Loucy (cell line): Measurements from ENCODE around the gene KRTAP10-10.

ENCODE experiments used
- H2AFZ ChIP-seq: fragments of 200-600 bp; sonication (generic); 2 replicates; pipeline ENCODE4 v1.6.0; 2016; ENCODE audit warnings: antibody characterized with exemption, mild to moderate bottlenecking, low read length, moderate library complexity
- H3F3A ChIP-seq: fragments of 200-600 bp; 2 replicates; pipeline ENCODE4 v1.6.0; 2016; ENCODE audit warnings: antibody characterized with exemption, low read depth, mild to moderate bottlenecking
- H3K27me3 ChIP-seq: fragments of 200-600 bp; sonication (generic); 2 replicates; pipeline ENCODE4 v1.6.1; 2014; ENCODE audit warnings: low read length, mild to moderate bottlenecking; ENCODE audit not compliant: insufficient read depth, poor library complexity, severe bottlenecking
- H3K36me3 ChIP-seq: fragments of 200-600 bp; sonication (generic); 2 replicates; pipeline ENCODE4 v1.6.1; 2016; ENCODE audit warnings: low read length; ENCODE audit not compliant: insufficient read depth
- H3K4me1 ChIP-seq: fragments of 200-600 bp; sonication (generic); 2 replicates; pipeline ENCODE4 v1.5.1; 2014; ENCODE audit warnings: low read length, mild to moderate bottlenecking; ENCODE audit not compliant: insufficient read depth, poor library complexity, severe bottlenecking
- H3K4me2 ChIP-seq: fragments of 200-600 bp; sonication (generic); 2 replicates; pipeline ENCODE4 v1.6.0; 2014; ENCODE audit warnings: antibody characterized with exemption, low read length, low read depth, mild to moderate bottlenecking; ENCODE audit not compliant: poor library complexity, severe bottlenecking
- H3K4me3 ChIP-seq: fragments of 200-600 bp; sonication (generic); 2 replicates; pipeline ENCODE4 v1.5.1; 2014; ENCODE audit warnings: low read length, mild to moderate bottlenecking, mixed read lengths; ENCODE audit not compliant: poor library complexity, severe bottlenecking
- H3K79me2 ChIP-seq: fragments of 200-600 bp; sonication (generic); 2 replicates; pipeline ENCODE4 v1.6.1; 2014; ENCODE audit warnings: low read length; ENCODE audit not compliant: insufficient read depth
- H3K9ac ChIP-seq: fragments of 200-600 bp; sonication (generic); 2 replicates; pipeline ENCODE4 v1.6.0; 2014; ENCODE audit warnings: mild to moderate bottlenecking, low read depth, low read length, moderate library complexity; ENCODE audit not compliant: poor library complexity, severe bottlenecking
- H3K9me2 ChIP-seq: fragments of 200-600 bp; sonication (generic); replicated peaks from 2 replicates; pipeline ENCODE4 v1.6.1; 2016; ENCODE audit warnings: low read depth, low read length, mixed read lengths
- H3K9me3 ChIP-seq: fragments of 200-600 bp; sonication (generic); 2 replicates; pipeline ENCODE4 v1.6.1; 2014; ENCODE audit warnings: mild to moderate bottlenecking, antibody characterized with exemption, low read length, low read depth; ENCODE audit not compliant: insufficient read depth
- H4K20me1 ChIP-seq: fragments of 200-600 bp; sonication (generic); 2 replicates; pipeline ENCODE4 v1.6.0; 2014; ENCODE audit warnings: antibody characterized with exemption, low read length, mild to moderate bottlenecking; ENCODE audit not compliant: insufficient read depth, poor library complexity, severe bottlenecking
- CTCF ChIP-seq: fragments of 200-600 bp; sonication (generic); conservative IDR thresholded peaks from 2 replicates; pipeline ENCODE4 v1.5.1; 2014; ENCODE audit warnings: mild to moderate bottlenecking, antibody characterized with exemption, low read length
- EZH2phosphoT487 ChIP-seq: fragments of 200-600 bp; IDR thresholded peaks from 2 replicates; pipeline ENCODE4 v1.6.1; 2018; ENCODE audit warnings: antibody characterized with exemption, mild to moderate bottlenecking, moderate library complexity, borderline replicate concordance

The KRTAP10-10 gene

GRCh38 chr21:44647222-44647552 is 10.0 kb downstream of the KRTAP10-10 start:
- H3K4me2 ChIP-seq = no peak overlapping the region
- H3K27me3 ChIP-seq = no peaks in the 10 kb centered on the region

GRCh38 chr21:44648557-44649311 is 11.6 kb downstream of the KRTAP10-10 start:
- no peak overlapping the region for H3K4me3 ChIP-seq
- no peaks in the 10 kb centered on the region for H3F3A ChIP-seq
- H3K36me3 ChIP-seq = no peaks in the 10 kb centered on the region
- no peak overlapping the region for H2AFZ ChIP-seq
- TF ChIP-seq CTCF (no peak), EZH2phosphoT487 (no peak)
- no peaks in the 10 kb centered on the region for H3K9me2 ChIP-seq
- no peak overlapping the region for H3K4me2 ChIP-seq
- H3K9ac ChIP-seq = no peak overlapping the region
- H4K20me1 ChIP-seq = no peaks in the 10 kb centered on the region
- peaks cover 7% of the 10 kb centered on the region; the same call in 1 of the 2 replicates for H3K9me3 ChIP-seq
- no peaks in the 10 kb centered on the region for H3K4me1 ChIP-seq
- H3K79me2 ChIP-seq = no peaks in the 10 kb centered on the region
- no peaks in the 10 kb centered on the region for H3K27me3 ChIP-seq

More at GRCh38 chr21:44647222-44647552, 10.0 kb downstream of the KRTAP10-10 start:
- H3K79me2 ChIP-seq = no peaks in the 10 kb centered on the region
- no peak for TF ChIP-seq CTCF
- TF ChIP-seq EZH2phosphoT487 = no peak
- no peak overlapping the region for H3K9ac ChIP-seq
- peaks cover 12% of the 10 kb centered on the region; the same call in 1 of the 2 replicates for H3K9me3 ChIP-seq
- no peaks in the 10 kb centered on the region for H3F3A ChIP-seq
- no peak overlapping the region for H3K4me3 ChIP-seq
- H3K9me2 ChIP-seq = no peaks in the 10 kb centered on the region
- no peak overlapping the region for H2AFZ ChIP-seq
- no peaks in the 10 kb centered on the region for H4K20me1 ChIP-seq
- H3K36me3 ChIP-seq = no peaks in the 10 kb centered on the region
- no peaks in the 10 kb centered on the region for H3K4me1 ChIP-seq

- no peaks in the 10 kb centered on the region for H3K27me3 ChIP-seq
- H3K36me3 ChIP-seq = no peaks in the 10 kb centered on the region
- H3F3A ChIP-seq = no peaks in the 10 kb centered on the region
- H3K9me3 ChIP-seq = peaks cover 3% of the 10 kb centered on the region; the same call in 1 of the 2 replicates
- no peaks in the 10 kb centered on the region for H3K4me1 ChIP-seq
- TF ChIP-seq CTCF = no peak
- TF ChIP-seq EZH2phosphoT487 = no peak
- H3K79me2 ChIP-seq = no peaks in the 10 kb centered on the region
- no peaks in the 10 kb centered on the region for H4K20me1 ChIP-seq
- H3K4me2 ChIP-seq = no peak overlapping the region
- H3K9me2 ChIP-seq = no peaks in the 10 kb centered on the region
- H3K4me3 ChIP-seq = no peak overlapping the region
- no peak overlapping the region for H3K9ac ChIP-seq
- no peak overlapping the region for H2AFZ ChIP-seq
Measured at GRCh38 chr21:44649521-44650100, 12.5 kb downstream of the KRTAP10-10 start.
